ENCODE measurements around the gene GBA2. TPM values are rescaled to one million over a fixed set of nuclear protein-coding genes. Genes with fewer than 3 reads are reported as not detected.

Gene GBA2
- total RNA-seq, 1 donor from 2014 or later = 68.0 TPM

DNA sequence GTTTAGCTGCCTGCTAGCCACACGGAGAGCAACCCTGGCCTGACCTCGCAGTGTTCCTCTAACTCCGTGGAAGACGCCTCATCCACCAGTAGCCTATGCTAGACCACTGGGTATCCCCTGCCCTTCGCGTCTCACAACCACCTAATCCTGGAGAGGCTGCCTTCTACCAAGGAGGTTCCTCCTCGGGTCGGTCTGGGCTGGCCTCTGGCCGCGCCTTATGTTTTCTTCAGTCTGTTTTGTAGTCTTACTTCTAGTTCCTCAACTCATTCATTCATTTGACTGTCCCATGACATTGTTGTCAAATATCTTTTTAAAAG, 57.7 kb downstream of the GBA2 start:
- intact Hi-C loops (cut with DNase I) = no loop called here
- ATAC-seq = peak in 1 of 2 donors; percentile 46
- no peak for DNase-seq
- Histone ChIP-seq H3K27ac (peak overlapping the region; percentile 80), H3K9me3 (no peaks in the 10 kb centered on the region), H3K4me3 (peak overlapping the region; percentile 73), H3K27me3 (ENCODE audit: low read depth) (no peaks in the 10 kb centered on the region), H3K4me1 (peaks cover 19% of the 10 kb centered on the region), H3K36me3 (peaks cover 7% of the 10 kb centered on the region)
- no peak for TF ChIP-seq CTCF (IDR thresholded peaks at IDR 0.05)

DNA sequence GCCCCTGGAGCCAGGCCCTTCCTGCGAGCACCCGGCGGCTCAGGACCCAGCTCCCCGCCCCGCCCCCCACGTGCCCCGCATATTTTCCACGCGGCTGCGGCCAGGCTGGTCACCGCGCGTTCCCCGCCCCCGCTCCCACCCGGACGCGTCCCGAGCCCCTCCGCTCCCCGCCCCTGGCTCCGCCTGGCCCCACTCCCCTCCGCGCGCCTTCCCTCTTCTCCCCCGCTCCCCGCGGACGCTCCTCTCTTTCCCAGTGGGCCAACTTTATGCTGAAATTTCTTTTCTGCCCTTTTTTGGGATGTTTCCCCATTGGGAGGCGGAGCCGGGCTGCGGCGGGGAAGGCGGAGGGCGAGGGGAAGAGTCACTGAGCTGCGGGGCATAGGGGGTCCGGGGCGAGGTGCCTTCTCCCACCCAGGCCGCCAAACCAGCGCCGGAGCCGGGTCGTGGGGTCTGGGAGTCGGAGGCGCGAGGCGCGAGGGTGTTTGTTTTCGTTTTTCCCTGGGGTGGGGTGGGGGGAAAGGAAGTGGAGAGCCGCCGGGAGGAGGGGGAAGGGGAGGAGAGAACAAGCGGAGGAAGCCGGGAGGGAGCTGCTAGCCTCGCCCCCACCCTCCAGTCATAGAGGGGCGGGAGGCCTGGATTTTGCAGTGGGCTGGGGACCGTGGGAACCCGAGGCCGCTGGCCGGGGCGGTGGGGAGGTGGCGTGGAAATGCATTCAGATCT, 58.3 kb downstream of the GBA2 start:
- H3K36me3 ChIP-seq = peaks cover 2% of the 10 kb centered on the region
- H3K4me1 ChIP-seq = peaks cover 16% of the 10 kb centered on the region
- no peak for TF ChIP-seq CTCF (IDR thresholded peaks at IDR 0.05)
- intact Hi-C loops (cut with DNase I) = no loop called here
- peak overlapping the region; percentile 80 for H3K27ac ChIP-seq
- H3K9me3 ChIP-seq = no peaks in the 10 kb centered on the region
- H3K4me3 ChIP-seq = peak overlapping the region; percentile 73
- peak; percentile 79 for ATAC-seq
- DNase-seq = peak; percentile 77
- no peaks in the 10 kb centered on the region for H3K27me3 ChIP-seq (ENCODE audit: low read depth)

GRCh38 chr9:35690294-35690613, 58.8 kb downstream of the GBA2 start:
- ATAC-seq (no peak), DNase-seq (no peak)
- peak overlapping the region; percentile 73 for H3K4me3 ChIP-seq
- H3K27me3 ChIP-seq (ENCODE audit: low read depth) = no peaks in the 10 kb centered on the region
- intact Hi-C loops (cut with DNase I) = no loop called here
- no peak for TF ChIP-seq CTCF (IDR thresholded peaks at IDR 0.05)
- peaks cover 13% of the 10 kb centered on the region for H3K4me1 ChIP-seq
- H3K27ac ChIP-seq = peak overlapping the region; percentile 80
- peaks cover 5% of the 10 kb centered on the region for H3K36me3 ChIP-seq
- H3K9me3 ChIP-seq = no peaks in the 10 kb centered on the region

DNA sequence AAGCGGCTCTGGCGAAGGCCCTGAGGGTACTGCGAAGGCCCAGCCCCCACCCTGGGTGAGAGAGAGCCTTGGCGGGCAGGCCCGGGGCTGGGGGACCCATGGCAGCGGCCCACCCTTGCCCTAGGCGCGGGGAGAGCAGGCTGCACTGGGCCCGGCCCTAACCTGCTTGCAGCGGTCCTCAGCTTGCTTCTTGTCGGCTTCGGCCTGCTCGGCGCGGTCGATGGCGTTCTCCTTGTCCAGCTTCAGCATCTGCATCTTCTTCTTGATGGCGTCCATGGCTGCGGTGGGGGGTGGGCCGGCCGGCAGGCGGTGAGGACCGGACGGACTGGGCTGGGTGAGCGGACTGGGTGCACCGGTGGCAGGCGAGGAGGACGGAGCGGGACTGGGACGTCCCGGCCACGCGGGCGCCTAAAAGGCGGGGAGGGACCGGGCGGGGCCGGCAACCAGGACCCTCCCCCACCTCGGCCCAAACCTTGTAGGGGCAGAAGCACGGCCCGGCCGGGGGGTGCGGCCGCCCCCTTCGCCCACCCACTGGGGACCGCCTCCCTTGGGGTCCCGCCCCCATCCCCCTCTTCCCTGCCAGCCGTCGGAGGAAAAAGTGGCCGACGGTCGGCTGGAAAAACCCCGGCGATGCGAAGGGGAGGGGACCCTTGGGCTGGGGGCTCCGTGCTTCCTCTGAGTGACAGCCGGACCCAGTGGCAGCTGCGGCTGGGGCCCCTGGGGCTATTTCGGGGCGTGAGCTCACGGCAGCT, 59.3 kb downstream of the GBA2 start, which contains the start of gene TPM2:
Gene TPM2 (minus strand): TSS at position 384 of the 752 bp plus-strand sequence. CDS start 108 bp downstream, at position 276.
- ATAC-seq (peak; percentile 57 to 69), DNase-seq (peak; percentile 56)
- H3K4me1 ChIP-seq = peaks cover 13% of the 10 kb centered on the region
- intact Hi-C loops (cut with DNase I) = no loop called here
- H3K27ac ChIP-seq = peak within 1 kb of the TSS; percentile 80
- H3K4me3 ChIP-seq = peak within 1 kb of the TSS; percentile 73
- H3K36me3 ChIP-seq = peaks cover 10% of the 10 kb centered on the region
- H3K9me3 ChIP-seq = no peaks in the 10 kb centered on the region
- no peaks in the 10 kb centered on the region for H3K27me3 ChIP-seq (ENCODE audit: low read depth)
- TF ChIP-seq CTCF (IDR thresholded peaks at IDR 0.05) = no peak

DNA sequence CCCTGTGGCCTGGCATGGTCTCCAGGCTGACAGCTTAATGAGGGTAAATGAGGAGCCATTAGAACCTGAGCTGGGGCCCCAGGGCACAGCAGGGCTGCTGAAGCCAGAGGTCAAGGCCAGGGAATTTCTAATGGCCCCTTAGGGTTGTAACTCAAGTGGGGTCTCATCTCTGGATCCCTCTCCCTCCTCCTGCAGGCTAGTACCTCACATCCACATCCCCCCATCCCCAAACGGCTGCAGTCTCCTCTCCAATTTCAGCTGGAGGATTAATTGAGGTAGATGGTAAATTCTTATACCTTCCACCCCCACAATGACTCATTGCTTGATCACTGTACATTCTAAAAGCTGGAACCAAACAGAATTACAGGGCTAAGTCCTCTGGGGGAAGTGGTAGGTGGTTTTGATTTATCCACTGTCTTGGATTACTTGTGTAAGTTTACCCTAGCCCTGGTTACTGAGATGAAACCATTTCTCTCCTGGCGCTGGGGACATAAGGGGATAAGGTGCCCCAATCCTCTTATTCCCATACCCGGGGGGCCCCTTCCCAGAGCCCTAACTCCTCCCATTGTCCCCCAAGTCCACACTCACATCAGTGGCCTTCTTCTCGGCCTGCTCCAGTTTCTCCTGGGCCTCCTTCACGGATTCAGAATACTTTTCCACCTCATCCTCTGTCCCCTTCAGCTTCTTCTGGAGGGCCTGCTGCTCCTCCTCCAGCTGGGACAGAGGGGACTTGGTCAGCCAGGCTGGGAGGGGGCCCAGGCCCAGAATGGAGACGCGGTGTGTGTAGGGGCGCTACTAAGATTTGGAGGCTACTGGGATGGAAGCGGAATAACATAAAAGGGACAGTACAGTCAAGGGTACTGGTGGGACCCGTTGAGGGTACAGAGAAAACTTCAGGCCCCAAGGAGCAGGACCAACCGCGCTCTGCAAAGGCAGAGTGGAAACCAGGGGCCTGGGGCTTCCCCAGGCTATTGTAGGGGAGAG, 60.2 kb downstream of the GBA2 start:
- H3K4me1 ChIP-seq = peaks cover 14% of the 10 kb centered on the region
- peaks cover 11% of the 10 kb centered on the region for H3K36me3 ChIP-seq
- intact Hi-C loops (cut with DNase I) = no loop called here
- no peaks in the 10 kb centered on the region for H3K27me3 ChIP-seq (ENCODE audit: low read depth)
- peak overlapping the region; percentile 73 for H3K4me3 ChIP-seq
- no peak for DNase-seq
- peak overlapping the region; percentile 80 for H3K27ac ChIP-seq
- no peak for ATAC-seq
- no peak for TF ChIP-seq CTCF (IDR thresholded peaks at IDR 0.05)
- H3K9me3 ChIP-seq = no peaks in the 10 kb centered on the region
